ENCODE results near the gene PLA2G2C.

The PLA2G2C gene

GRCh38 chr1:20123722-20124455, 62.4 kb downstream of the PLA2G2C start:
- H3K27ac ChIP-seq (ENCODE audit: low read depth, low read length) = no peak overlapping the region
- WGBS = 88% methylated on average over 8 of the region's 10 CpGs
- no peaks in the 10 kb centered on the region for H3K9me3 ChIP-seq (ENCODE audit: insufficient read depth, low read depth, low read length)
- no peaks in the 10 kb centered on the region for H3K36me3 ChIP-seq (ENCODE audit: insufficient read depth, low read length)
- H3K4me3 ChIP-seq (ENCODE audit: low read length) = no peak overlapping the region
- no peak overlapping the region for H3K9ac ChIP-seq (ENCODE audit: low read depth, low read length)
- H3K27me3 ChIP-seq (ENCODE audit: insufficient read depth, low read length) = no peaks in the 10 kb centered on the region
- no peaks in the 10 kb centered on the region for H3K4me1 ChIP-seq (ENCODE audit: insufficient read depth, low read length)

GRCh38 chr1:20120796-20121195, 65.5 kb downstream of the PLA2G2C start:
- no peaks in the 10 kb centered on the region for H3K4me1 ChIP-seq (ENCODE audit: insufficient read depth, low read length)
- 94% methylated on average over 4 of the region's 4 CpGs for WGBS
- no peak overlapping the region for H3K4me3 ChIP-seq (ENCODE audit: low read length)
- no peaks in the 10 kb centered on the region for H3K9me3 ChIP-seq (ENCODE audit: insufficient read depth, low read depth, low read length)
- no peak overlapping the region for H3K27ac ChIP-seq (ENCODE audit: low read depth, low read length)
- H3K36me3 ChIP-seq (ENCODE audit: insufficient read depth, low read length) = no peaks in the 10 kb centered on the region
- no peaks in the 10 kb centered on the region for H3K27me3 ChIP-seq (ENCODE audit: insufficient read depth, low read length)
- H3K9ac ChIP-seq (ENCODE audit: low read depth, low read length) = no peak overlapping the region

- Histone ChIP-seq H3K9ac (ENCODE audit: low read depth, low read length) (no peak within 1 kb of the TSS), H3K4me1 (ENCODE audit: insufficient read depth, low read length) (peaks cover 3% of the 10 kb centered on the region), H3K27me3 (ENCODE audit: insufficient read depth, low read length) (no peaks in the 10 kb centered on the region), H3K4me3 (ENCODE audit: low read length) (no peak within 1 kb of the TSS), H3K36me3 (ENCODE audit: insufficient read depth, low read length) (no peaks in the 10 kb centered on the region), H3K27ac (ENCODE audit: low read depth, low read length) (no peak within 1 kb of the TSS), H3K9me3 (ENCODE audit: insufficient read depth, low read depth, low read length) (no peaks in the 10 kb centered on the region)
- 100% methylated on average over 2 of the region's 2 CpGs for WGBS
Observed at GRCh38 chr1:20119347-20119746, 67.0 kb downstream of the PLA2G2C start, which contains the start of gene PLA2G2D. PLA2G2D (minus strand) TSS chr1:20119536; CDS start chr1:20119498, 38 bp downstream.

DNA sequence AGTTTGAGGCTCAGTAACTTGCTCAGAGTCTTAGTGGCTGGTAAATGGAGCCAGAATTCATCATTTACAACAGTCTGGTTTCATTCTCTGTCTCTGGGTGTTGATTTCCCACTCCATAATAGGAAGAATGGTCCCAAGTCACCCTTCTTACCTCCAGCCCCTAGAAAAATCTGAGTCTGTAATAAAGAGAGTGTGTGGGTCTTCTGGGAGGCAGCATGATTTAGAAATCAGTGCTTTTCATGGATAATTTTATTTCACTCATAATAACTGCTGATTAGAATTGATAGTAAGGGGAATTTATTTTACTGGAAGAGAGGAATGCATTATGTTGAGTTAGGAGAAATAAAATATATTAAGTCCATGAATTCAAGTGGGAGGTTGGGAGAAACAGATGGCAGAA, 69.1 kb downstream of the PLA2G2C start:
- Histone ChIP-seq H3K9ac (ENCODE audit: low read depth, low read length) (no peak overlapping the region), H3K27me3 (ENCODE audit: insufficient read depth, low read length) (no peaks in the 10 kb centered on the region), H3K9me3 (ENCODE audit: insufficient read depth, low read depth, low read length) (no peaks in the 10 kb centered on the region), H3K4me3 (ENCODE audit: low read length) (no peak overlapping the region), H3K36me3 (ENCODE audit: insufficient read depth, low read length) (no peaks in the 10 kb centered on the region), H3K4me1 (ENCODE audit: insufficient read depth, low read length) (peaks cover 7% of the 10 kb centered on the region), H3K27ac (ENCODE audit: low read depth, low read length) (no peak overlapping the region)

DNA sequence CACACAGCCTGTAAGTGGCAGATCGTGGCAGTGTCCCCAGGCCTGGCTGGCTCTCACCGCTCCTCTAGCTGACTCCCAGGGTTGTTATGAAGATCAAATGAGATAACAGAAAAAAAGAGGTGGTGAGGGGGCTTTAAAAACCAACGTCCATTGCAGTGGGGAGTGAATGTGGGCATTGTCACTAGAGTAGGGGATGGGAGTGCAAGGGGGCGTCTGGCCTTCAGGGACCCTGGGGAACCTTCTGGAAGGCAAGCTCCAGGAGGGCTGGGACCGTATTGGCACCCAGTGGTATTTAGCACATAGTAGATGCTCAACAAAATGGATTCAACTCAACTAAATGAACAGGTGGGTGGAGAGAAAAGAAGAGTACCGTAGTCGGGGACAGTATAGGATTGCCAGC, 70.4 kb downstream of the PLA2G2C start:
- H3K27ac ChIP-seq (ENCODE audit: low read depth, low read length) = no peak overlapping the region
- H3K27me3 ChIP-seq (ENCODE audit: insufficient read depth, low read length) = no peaks in the 10 kb centered on the region
- no peaks in the 10 kb centered on the region for H3K36me3 ChIP-seq (ENCODE audit: insufficient read depth, low read length)
- H3K9ac ChIP-seq (ENCODE audit: low read depth, low read length) = no peak overlapping the region
- H3K9me3 ChIP-seq (ENCODE audit: insufficient read depth, low read depth, low read length) = no peaks in the 10 kb centered on the region
- 90% methylated on average over 7 of the region's 7 CpGs for WGBS
- peaks cover 7% of the 10 kb centered on the region for H3K4me1 ChIP-seq (ENCODE audit: insufficient read depth, low read length)
- H3K4me3 ChIP-seq (ENCODE audit: low read length) = no peak overlapping the region

DNA sequence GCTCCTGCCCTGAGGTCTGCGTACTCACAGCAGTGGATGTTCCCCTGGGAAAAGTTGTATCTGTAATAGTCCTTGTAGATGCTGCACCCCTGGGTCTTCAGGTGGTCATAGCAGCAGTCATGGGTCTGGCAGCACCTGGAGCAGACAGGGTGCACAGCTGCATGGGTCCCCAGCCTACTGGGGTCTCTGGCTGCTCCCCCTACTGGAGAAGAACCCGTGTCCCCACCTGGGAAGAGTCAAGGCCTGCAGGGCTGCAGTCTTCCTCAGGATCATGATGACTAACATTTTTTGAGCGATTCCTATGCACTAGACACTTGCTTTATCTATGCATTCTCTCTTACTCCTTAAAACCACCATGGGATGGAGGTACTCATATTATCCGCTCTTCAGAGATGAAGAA, 70.8 kb downstream of the PLA2G2C start:
- peaks cover 7% of the 10 kb centered on the region for H3K4me1 ChIP-seq (ENCODE audit: insufficient read depth, low read length)
- WGBS = 85% methylated on average over 4 of the region's 4 CpGs
- no peak overlapping the region for H3K27ac ChIP-seq (ENCODE audit: low read depth, low read length)

DNA sequence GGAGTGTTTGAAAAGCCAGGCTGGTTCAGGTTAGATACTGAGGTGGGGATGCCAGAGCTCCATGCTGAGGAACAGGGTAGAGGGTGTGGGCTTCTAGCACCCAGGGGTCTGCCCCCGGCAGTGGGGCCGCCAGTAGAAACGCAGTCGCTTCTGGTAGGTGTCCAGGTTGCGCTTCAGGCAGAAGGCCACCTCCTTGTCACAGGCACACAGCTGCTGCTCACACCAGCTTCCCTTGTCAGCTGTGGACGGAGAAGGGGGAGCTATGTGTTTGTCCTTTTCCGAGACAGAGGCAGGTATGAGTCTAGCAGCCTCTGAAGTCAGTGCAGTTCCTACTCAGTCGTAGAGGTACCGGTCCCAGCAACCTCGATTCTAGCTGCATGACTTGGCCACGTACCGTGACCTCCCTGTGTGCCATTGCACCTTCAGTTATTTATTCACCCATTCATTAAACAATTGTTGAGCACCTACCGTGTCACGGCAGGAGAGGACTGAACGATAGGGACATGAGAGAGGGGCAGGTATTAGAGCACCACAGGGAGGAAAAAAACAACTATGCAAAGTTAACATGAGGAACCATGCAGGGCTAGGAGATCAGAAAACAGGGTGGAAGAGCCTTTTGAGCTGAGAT, 72.2 kb downstream of the PLA2G2C start:
- no peaks in the 10 kb centered on the region for H3K9me3 ChIP-seq (ENCODE audit: insufficient read depth, low read depth, low read length)
- H3K27ac ChIP-seq (ENCODE audit: low read depth, low read length) = no peak overlapping the region
- H3K4me3 ChIP-seq (ENCODE audit: low read length) = no peak overlapping the region
- no peaks in the 10 kb centered on the region for H3K27me3 ChIP-seq (ENCODE audit: insufficient read depth, low read length)
- no peak overlapping the region for H3K9ac ChIP-seq (ENCODE audit: low read depth, low read length)
- no peaks in the 10 kb centered on the region for H3K36me3 ChIP-seq (ENCODE audit: insufficient read depth, low read length)
- H3K4me1 ChIP-seq (ENCODE audit: insufficient read depth, low read length) = peaks cover 7% of the 10 kb centered on the region
- WGBS = 75% methylated on average over 15 of the region's 15 CpGs

More for the DNA sequence above, 70.8 kb downstream of the PLA2G2C start:
- H3K4me3 ChIP-seq (ENCODE audit: low read length) = no peak overlapping the region
- no peaks in the 10 kb centered on the region for H3K27me3 ChIP-seq (ENCODE audit: insufficient read depth, low read length)
- H3K9ac ChIP-seq (ENCODE audit: low read depth, low read length) = no peak overlapping the region
- H3K36me3 ChIP-seq (ENCODE audit: insufficient read depth, low read length) = no peaks in the 10 kb centered on the region
- H3K9me3 ChIP-seq (ENCODE audit: insufficient read depth, low read depth, low read length) = no peaks in the 10 kb centered on the region
